Activated T-cell treated with anti-CD3 and anti-CD28 coated beads, Interleukin-2, amount 50 U/mL, for 1 hour (primary cell): ENCODE measurements around the gene MYL9.
A peak's percentile ranks its signal among the peaks of the same experiment; 100 is the strongest.
"Not testable (repeated sequence)": the region's sequence is repeated elsewhere in the genome, so short reads cannot be mapped to it uniquely, and the experiment has no call there.

ENCODE experiments used
- DNase-seq: peaks from one replicate; pipeline ENCODE4 v3.0.0-alpha.2; 2020

Gene MYL9

DNA sequence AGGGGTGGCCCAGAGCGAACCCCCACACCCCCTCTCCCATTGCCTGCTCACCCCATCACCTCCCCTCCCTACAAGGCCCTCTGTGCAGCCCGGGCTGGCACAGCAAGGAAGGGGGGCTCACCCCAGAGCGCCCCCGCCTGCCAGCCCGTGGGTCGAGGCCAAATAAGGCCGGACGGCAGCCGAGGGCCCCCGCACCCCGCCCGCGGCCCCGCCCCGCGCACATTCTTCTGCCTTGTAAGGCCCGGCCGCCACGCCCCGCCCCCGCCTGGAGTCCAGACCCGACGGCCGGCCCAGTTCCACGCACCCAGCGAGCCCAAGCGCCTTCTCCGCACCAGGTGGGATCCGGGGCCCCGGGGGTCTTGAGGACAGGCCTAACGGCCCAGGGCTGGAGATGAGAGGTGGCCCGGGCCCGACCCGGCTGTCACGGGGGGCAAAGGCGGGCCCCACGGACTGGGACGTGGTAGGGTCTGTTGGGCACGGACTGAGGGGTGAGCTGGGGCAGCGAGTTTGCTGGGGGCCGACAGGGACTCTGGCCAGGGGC lies at the start of gene MYL9:
Gene MYL9 (plus strand): TSS at position 293 of the 541 bp plus-strand sequence. CDS start 3,366 bp downstream, outside the sequence.
- DNase-seq: no peak

DNA sequence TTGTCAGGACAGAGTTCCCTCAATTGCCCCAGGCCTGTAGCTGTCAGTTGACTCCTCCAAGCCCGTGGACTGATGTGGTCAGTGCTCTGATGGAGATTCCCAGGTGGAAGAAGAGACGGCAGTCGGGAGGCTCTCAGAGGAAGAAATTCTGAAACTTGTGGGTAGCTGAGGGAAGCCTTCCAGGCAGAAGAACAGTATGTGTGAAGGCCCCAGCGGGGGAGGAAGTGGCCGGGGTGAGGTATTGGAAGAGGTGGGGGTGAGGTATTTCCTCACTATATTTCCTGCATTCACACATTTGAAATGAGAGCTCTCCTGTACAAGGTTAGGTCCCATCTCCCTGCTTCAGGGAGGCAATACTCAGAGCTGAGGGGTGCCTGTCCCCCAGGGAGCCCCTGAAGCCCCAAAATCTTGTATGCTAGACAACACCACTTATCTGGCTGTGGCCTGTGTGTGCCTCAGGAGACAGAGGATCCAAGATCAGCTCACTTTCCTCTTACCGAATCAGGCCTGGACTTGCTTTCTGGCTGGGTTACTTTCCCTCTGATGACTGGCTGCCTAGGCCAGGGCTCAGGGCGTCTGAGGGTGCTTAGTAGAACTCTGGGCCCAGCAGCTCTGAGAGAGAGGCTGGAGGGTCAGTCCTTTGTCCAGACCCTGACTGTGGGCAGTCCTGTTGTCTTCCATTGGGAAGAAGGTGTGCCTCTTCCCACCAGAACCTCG lies 49.3 kb upstream of the MYL9 start:
- peak; percentile 52 for DNase-seq

GRCh38 chr20:36493051-36493800 lies 48.1 kb upstream of the MYL9 start:
- no peak for DNase-seq

DNA sequence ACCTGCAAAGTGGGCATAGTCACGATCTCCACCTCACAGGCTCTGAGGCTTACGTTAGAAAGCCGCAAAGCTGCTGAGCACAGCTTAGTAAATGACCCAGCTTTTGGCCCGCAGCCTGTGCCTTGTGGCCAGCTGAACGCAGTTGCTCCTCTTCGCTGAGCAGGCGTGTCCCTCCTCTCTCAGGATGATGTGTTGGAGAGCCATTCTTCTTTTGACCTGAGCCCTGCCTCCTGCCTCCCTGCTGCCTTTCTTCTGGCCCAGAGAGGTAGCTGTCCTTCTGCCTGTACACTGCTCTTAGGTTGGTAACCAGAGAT lies 47.6 kb upstream of the MYL9 start:
- no peak for DNase-seq

DNA sequence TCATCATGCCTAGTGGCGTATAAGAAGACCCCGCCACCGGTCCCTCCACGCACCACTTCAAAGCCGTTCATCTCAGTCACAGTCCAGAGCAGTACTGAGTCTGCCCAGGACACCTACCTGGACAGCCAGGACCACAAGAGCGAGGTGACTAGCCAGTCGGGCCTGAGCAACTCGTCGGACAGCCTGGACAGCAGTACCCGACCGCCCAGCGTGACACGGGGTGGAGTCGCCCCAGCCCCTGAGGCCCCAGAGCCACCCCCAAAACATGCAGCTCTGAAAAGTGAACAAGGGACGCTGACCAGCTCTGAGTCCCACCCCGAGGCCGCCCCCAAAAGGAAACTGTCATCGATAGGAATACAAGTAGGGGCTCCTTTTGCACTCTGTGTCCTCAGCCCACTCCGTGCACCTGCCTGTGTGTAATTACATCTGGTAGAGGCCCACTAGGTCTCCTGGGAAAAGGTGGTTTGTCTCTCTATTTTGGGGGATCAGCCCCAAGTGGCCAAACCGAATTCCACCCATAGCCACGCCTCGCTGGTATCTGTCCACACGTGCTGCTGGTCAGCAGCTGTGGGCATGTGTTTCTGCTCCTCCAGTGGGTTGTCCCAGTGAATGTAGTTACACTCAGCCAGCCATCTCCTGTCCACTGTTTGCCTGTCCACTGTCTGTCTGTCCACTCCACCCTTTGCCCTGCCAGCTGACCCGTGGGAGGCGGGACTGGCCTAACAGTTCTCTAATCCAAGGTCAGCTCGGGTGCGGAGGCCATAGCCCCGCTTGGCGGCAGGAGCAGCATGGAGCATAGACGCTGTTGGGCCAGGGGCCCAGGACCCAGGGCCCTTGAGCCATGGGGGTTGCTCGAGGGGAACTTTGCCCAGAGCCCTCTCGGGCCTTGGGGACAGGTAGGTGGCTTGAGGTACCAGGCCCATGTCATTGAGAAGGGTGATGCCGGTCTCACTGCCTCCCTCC lies 44.3 kb upstream of the MYL9 start:
- no peak for DNase-seq

DNA sequence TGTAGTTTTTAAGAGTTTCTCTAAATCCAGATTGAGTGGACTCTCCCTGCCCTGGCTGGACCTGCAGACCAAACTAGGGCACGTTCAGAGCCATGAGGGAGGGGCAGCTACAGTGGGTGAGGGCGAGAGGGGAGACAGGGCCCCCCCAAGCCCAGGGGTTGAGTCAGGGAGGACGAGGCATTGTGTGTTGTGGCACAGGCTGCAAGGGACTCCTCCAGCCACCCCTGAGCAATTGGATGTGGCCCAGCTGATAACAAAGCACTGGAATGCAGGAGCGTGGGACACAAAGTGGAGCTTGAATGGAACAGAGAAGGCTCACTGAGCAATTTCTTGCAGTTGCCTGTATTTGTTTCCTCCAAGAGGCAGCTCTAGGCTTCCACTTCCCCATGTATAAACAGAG lies 43.5 kb upstream of the MYL9 start:
- DNase-seq: no peak

DNA sequence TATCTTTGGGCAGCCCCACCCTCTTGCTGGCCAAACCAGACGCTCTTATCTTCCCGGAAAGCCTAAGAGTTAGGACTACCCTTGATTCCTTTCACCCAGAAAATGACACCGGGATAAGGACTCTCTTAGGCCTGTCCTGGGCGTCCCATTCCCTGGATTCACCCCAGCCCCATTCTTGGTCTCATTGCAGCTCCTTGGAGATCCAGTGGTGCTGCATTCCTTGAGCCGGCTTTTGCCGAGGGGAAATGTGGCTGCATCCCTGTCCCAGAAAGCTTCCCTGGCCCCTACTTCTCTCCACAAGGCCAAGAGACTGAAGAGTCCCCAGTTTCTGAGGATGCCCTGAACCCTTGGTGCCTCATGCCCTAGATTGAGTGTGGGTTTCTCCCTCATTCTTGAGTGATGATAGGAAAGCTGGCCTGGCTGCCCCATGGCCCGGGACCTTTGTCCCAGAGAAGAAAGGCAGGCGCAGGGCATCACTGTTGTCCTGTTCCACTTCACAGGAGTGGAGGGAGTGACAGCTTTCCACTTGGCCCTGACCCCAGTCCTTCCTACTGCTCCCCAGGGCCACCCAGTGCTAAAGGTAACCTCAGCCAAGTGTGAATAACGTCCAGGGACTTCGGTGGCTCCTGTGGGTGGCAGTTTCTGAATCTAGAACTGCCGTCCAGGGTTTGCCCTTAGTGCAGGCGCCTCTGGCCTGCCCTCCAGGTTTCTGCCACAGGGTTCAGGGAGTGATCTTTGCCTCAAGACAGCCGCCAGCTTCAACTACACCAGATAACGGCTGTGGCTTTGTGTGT lies 42.7 kb upstream of the MYL9 start:
- no peak for DNase-seq

DNA sequence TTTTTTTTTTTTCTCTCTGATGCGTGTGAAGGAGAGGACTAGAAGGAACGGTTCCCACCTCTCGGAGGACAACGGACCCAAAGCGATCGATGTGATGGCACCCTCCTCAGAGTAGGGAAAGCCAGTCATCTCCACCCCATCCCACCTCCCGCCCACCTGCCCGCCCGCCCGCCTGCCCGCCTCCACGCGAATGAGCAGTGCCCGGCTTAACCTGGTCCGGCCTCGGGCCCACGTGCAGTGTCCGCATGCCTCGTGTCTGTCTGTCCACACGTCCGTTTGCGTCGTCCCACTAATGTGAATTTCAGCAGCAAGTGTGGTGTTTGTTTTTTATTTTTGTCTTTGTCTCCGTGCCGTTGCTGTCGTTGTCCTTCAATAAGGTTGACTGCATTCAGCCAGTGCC lies 42.1 kb upstream of the MYL9 start:
- DNase-seq: no peak

- DNase-seq: no peak
Observed at GRCh38 chr20:36499723-36500501, 41.4 kb upstream of the MYL9 start.

DNA sequence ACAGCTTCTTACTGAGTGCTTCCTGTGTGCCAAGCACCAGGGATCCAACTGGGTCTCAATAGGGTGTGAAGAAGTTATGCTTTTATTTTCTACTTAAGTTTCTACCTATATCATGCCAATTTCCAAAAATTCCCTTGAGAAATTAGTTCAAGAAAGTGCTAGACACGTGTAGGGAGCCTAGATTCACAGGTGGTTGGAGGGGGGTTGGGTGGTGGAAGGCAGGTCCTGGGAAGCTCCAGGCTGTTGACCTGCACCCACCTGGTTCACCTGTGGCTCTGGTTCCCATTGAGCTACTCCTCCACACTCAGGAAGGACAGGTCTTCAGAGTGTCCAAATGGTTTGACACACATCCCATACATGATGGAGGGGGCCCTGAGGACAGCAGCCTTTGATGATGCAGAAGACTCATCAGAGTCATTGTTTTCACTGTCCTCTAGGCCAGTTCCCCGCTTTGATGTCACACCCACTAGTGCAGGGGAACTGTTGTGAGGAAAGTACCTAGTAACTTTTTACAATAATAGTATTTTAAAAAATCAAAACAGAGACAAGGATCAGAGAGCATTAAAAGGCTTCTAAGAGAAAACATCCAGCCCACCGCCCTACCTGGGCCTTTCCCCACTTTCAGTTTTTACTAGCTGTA lies 39.8 kb upstream of the MYL9 start:
- no peak for DNase-seq

- DNase-seq: no peak
Observed at GRCh38 chr20:36504295-36504694, 37.0 kb upstream of the MYL9 start.

DNA sequence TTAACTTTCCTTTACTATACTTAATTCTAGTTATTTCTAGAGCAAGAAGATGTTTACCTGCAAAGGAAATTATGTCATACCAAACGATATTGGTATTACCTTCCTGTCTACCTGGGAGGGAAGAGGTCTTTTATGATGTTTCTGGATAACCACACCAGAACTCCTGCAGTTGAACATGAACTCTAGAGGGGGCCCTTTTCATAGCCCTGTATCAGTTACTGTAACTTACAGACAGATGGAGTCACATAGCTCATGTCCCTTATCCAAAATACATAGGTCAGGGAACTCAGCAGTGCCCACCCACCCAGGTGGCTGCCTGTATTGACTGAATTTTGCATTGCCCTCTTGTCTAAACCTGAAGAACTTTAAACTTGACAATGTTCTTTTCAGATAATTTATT lies 35.1 kb upstream of the MYL9 start:
- no peak for DNase-seq

DNA sequence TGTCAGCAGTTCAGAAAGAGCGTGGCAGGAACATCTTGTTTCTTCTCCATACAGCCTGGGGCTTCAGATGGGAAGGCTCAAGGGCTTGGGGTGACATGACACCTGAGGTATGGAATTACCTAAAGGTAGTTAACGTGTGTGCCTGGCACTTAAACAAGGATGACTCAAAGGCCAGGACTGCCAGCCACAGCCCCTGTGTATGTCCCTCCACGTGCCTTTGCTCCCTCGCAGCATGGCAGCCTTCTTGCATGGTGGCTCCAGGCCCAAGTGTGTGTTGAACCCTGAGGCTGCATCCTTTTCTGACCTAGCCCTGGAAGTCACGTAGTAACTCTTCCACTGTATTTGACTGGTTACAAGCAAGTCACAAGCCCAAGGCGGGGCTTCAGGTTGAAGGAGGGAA lies 33.6 kb upstream of the MYL9 start:
- no peak for DNase-seq

DNA sequence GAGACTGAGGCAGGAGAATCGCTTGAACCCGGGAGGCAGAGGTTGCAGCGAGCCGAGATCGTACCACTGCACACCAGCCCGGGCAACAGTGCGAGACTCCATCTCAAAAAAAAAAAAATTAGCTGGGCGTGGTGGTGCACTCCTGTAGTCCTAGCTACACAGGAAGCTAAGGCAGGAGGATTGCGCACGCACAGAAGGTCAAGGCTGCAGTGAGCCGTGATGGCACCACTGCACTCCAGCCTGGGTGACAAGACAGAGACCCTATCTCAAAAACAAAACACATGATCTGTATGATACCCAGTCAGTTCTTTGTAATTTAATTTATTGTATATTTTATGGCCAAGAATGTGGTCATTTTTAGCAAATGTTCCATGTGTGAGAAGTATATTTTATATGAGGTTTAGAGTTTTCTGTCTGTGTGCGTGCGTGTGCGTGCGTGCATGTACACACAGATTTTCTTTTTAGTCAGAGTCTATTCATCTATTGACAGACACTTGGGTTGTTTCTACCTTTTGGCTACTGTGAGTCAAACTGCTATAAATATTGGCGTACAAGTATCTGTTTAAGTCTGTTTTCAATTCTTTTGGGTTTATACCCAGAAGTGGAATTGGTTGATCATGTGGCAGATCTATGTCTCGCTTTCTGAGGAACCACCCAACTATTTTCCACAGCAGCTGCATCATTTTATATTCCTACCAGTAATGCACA lies 22.2 kb upstream of the MYL9 start:
- DNase-seq: no peak

GRCh38 chr20:36519944-36520343 lies 21.4 kb upstream of the MYL9 start:
- DNase-seq: no peak

DNA sequence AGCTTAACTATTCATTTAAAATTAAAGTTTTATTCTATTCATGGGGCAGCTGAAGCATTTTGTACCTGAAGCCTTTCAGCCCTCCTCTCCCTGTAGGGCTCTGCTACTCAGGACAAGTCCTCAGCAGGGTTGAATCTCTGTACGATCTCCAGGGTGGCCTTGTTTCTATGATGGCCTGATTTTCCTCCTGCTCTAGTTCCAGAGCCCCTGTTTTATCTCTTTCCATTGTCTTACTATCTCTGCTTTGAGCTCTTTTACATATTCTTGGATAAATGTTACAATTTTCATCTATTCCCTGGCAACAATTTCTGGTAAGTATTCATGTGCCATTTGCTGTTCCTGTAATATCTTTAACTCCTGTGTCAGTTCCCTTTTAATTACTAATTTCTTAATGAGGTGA lies 19.8 kb upstream of the MYL9 start:
- no peak for DNase-seq

DNA sequence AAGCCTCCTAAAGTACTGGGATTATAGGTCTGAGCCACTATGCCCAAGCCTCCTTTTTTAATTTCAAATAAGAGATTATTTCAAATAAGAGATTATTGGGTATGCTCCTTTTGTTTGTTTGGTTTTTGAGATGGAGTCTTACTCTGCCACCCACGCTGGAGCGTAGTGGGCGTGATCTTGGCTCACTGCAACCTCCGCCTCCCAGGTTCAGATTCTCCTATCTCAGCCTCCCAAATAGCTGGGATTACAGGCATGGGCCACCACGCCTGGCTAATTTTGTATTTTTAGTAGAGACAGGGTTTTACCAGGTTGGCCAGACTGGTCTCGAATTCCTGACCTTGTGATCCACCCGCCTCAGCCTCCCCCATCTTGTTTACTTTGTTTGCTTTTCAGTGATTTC lies 18.9 kb upstream of the MYL9 start:
- DNase-seq: not testable (repeated sequence)

- no peak for DNase-seq
Observed at GRCh38 chr20:36523341-36523740, 18.0 kb upstream of the MYL9 start.

DNA sequence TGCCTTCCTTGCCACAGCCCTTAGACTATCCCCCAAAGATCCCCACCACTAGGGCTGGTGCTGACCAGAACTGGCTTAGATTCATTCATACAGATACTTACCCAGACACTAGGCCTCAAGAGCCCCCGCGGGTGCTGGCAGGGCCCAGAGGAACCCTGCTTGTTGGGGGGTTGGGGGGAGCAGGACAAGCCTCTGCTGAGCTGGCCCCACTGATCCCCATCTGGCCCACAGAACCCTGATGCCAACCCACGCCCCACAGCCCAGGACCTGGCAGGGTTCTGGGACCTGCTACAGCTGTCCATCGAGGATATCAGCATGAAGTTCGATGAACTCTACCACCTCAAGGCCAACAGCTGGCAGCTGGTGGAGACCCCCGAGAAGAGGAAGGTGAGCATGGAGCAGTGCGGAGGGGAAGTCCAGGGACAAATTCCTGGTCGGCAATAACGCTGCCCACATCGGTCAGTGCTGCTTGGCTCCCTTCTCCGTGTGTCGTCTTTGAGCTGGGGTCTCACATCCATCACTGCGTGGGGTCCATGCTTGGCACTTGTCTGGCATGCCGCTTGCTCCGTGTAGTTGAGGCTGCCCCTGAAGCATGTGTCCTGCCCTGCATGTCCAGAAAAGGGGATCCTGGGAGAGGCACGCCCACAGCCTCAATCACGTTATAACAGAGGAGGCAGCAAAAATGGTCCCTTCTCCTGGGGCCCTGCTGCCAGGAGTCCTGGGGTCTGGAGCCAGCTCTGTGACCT lies 15.5 kb upstream of the MYL9 start:
- no peak for DNase-seq
